Measurements from ENCODE around the gene TXNDC17. TPM values are rescaled to one million over a fixed set of nuclear protein-coding genes. Genes with fewer than 3 reads are reported as not detected.
A peak's percentile ranks its signal among the peaks of the same experiment; 100 is the strongest.

TXNDC17 gene
- total and polyA plus RNA-seq, 9 of the 15 experiments (the other 6 are each of a cell fraction or from before 2014, with no cell fraction given), result 108 to 759 (median 179) TPM

GRCh38 chr17:6651354-6651918 lies 10.6 kb downstream of the TXNDC17 start, which contains the start of the genes C17orf100 and MED31 (continued):
- 0 out of 2 replicates have a peak, but pooled peaks have one; percentile 48 for TF ChIP-seq ATF6 (CRISPR knock-in tag; IDR thresholded peaks at IDR 0.05)
- TF ChIP-seq ZNF561 (CRISPR knock-in tag; conservative IDR thresholded peaks at IDR 0.05), result no peak
- no peak for TF ChIP-seq MBD1 (CRISPR knock-in tag; IDR thresholded peaks at IDR 0.05)
- peak; percentile 62 for TF ChIP-seq HMGN3 (IDR thresholded peaks at IDR 0.05; ENCODE audit: borderline replicate concordance, extremely low read depth, insufficient read length, low read depth, low read length)
- no peak for TF ChIP-seq ZNF318 (IDR thresholded peaks at IDR 0.05; ENCODE audit: borderline replicate concordance in 1 of 2, low read depth in 1 of 2)
- no peak for TF ChIP-seq RBM34 (IDR thresholded peaks at IDR 0.05; ENCODE audit: borderline replicate concordance, insufficient read depth, low read length)
- no peak for TF ChIP-seq ATF2 (CRISPR knock-in tag; IDR thresholded peaks at IDR 0.05)
- TF ChIP-seq TAF1 (IDR thresholded peaks at IDR 0.05; ENCODE audit: control insufficient read depth, extremely low read depth, insufficient read depth, low read length, severe bottlenecking), result peak; percentile 45
- TF ChIP-seq CBFB (CRISPR knock-in tag; IDR thresholded peaks at IDR 0.05), result no peak
- TF ChIP-seq ZNF696 (CRISPR knock-in tag; conservative IDR thresholded peaks at IDR 0.05), result no peak
- TF ChIP-seq HDAC1 (IDR thresholded peaks at IDR 0.05), result peak in 1 of 2 experiments; percentile 58; a peak in 1 of 4 replicates

Measured in K562 (cell line).